K562 (cell line): ENCODE results near the gene ILKAP. TPM values are rescaled to one million over a fixed set of nuclear protein-coding genes. Genes with fewer than 3 reads are reported as not detected.
A peak's percentile ranks its signal among the peaks of the same experiment; 100 is the strongest.

Experiments used
- CHD4 ChIP-seq: fragments of 200-600 bp; sonication (generic); IDR thresholded peaks from 3 replicates; pipeline ENCODE4 v1.6.1; 2012; ENCODE audit warnings: low read depth, mild to moderate bottlenecking, mixed read lengths, low read length, inconsistent platforms; ENCODE audit not compliant: insufficient read depth, insufficient replicate concordance, poor library complexity, severe bottlenecking
- CXXC5 ChIP-seq: fragments of 250-450 bp; sonication (Bioruptor Pico); IDR thresholded peaks from 2 replicates; pipeline ENCODE4 v1.8.0; 2022; ENCODE audit warnings: inconsistent platforms, mild to moderate bottlenecking, moderate library complexity
- E2F6 ChIP-seq, 2 experiments: IDR thresholded peaks; 2 replicates each; pipeline ENCODE4 v1.6.1; 2011; ENCODE audit warnings: borderline replicate concordance in 1 of 2, control low read depth in 1 of 2, low read depth in 1 of 2, low read length in 1 of 2, mild to moderate bottlenecking in 1 of 2, mixed read lengths in 1 of 2, moderate library complexity in 1 of 2; ENCODE audit not compliant: insufficient read depth in 1 of 2, insufficient read length in 1 of 2, poor library complexity in 1 of 2, severe bottlenecking in 1 of 2; ENCODE audit errors: extremely low read depth in 1 of 2
- EZH2 ChIP-seq: IDR thresholded peaks from 2 replicates; pipeline ENCODE4 v1.6.1; 2012; ENCODE audit warnings: low read depth, mild to moderate bottlenecking, inconsistent platforms, low read length, borderline replicate concordance
- KAT2B ChIP-seq: IDR thresholded peaks from one replicate; pipeline ENCODE4 v1.6.1; 2012; ENCODE audit warnings: low read depth, mild to moderate bottlenecking, control low read depth, inconsistent platforms, low read length, moderate library complexity
- MAFG ChIP-seq: fragments of 450-650 bp; conservative IDR thresholded peaks from 2 replicates; pipeline ENCODE4 v1.6.1; 2016; ENCODE audit warnings: missing genetic modification characterization, missing compliant biosample characterization
- MAZ ChIP-seq, 2 experiments: fragments of 450-650 bp in 1 of 2; sonication (generic) in 1 of 2; formaldehyde crosslinking; IDR thresholded peaks in 1 of 2; conservative IDR thresholded peaks in 1 of 2; 2 replicates each; pipeline versions ENCODE4 v1.4.0 to v1.5.0; 2020; ENCODE audit warnings: mild to moderate bottlenecking in 1 of 2, missing genetic modification reagents in 1 of 2
- MEIS2 ChIP-seq: fragments of 450-650 bp; IDR thresholded peaks from 2 replicates; pipeline ENCODE4 v1.6.1; 2014; ENCODE audit warnings: mild to moderate bottlenecking; ENCODE audit not compliant: partially characterized antibody
- NFE2 ChIP-seq: IDR thresholded peaks from 2 replicates; pipeline ENCODE4 v1.6.1; 2014; ENCODE audit warnings: antibody characterized with exemption, low read depth
- NR4A1 ChIP-seq, 2 experiments: fragments of 250-450 bp in 1 of 2; fragments of 450-650 bp in 1 of 2; sonication (Bioruptor Pico) in 1 of 2; IDR thresholded peaks; 2 replicates each; pipeline versions ENCODE4 v1.4.0 to v1.6.1; 2016 to 2020; ENCODE audit warnings: mild to moderate bottlenecking in 2 of 2, missing compliant biosample characterization in 1 of 2, missing genetic modification characterization in 1 of 2, moderate library complexity in 1 of 2
- PHF21A ChIP-seq: fragments of 450-650 bp; IDR thresholded peaks from 2 replicates; pipeline ENCODE4 v1.6.1; 2017; ENCODE audit warnings: low read depth, borderline replicate concordance
- SPI1 ChIP-seq: IDR thresholded peaks from 2 replicates; pipeline ENCODE4 v1.6.1; 2011; ENCODE audit warnings: low read depth, low read length, control low read depth, borderline replicate concordance
- SREBF1 ChIP-seq: fragments of 150-350 bp; IDR thresholded peaks from 2 replicates; pipeline ENCODE4 v1.6.1; 2014; ENCODE audit warnings: antibody characterized with exemption, low read depth, low read length, borderline replicate concordance
- TEAD1 ChIP-seq, 2 experiments: fragments of 450-650 bp in 1 of 2; sonication (generic) in 1 of 2; formaldehyde crosslinking; IDR thresholded peaks; 2 replicates each; pipeline versions ENCODE4 v1.4.0 to v1.8.0; 2020 to 2022; ENCODE audit warnings: mild to moderate bottlenecking in 2 of 2, missing genetic modification reagents in 1 of 2
- ZNF518B ChIP-seq: fragments of 250-450 bp; sonication (Bioruptor Pico); IDR thresholded peaks from 2 replicates; pipeline ENCODE4 v1.5.0; 2021; ENCODE audit warnings: mild to moderate bottlenecking, moderate library complexity
- ZNF695 ChIP-seq: fragments of 450-650 bp; formaldehyde crosslinking; IDR thresholded peaks from 2 replicates; pipeline ENCODE4 v1.4.0; 2020; ENCODE audit warnings: mild to moderate bottlenecking, moderate library complexity
- ZNF76 ChIP-seq: fragments of 250-450 bp; sonication (Bioruptor Pico); IDR thresholded peaks from 2 replicates; pipeline ENCODE4 v1.4.0; 2020; ENCODE audit warnings: mild to moderate bottlenecking, moderate library complexity, borderline replicate concordance
- polyA plus RNA-seq, 8 experiments: library from polyadenylated mRNA; depleted of rRNA in 4 of 8; stranded (reverse) in 5 of 8; unstranded in 3 of 8; fragments of >200 nt; fragmentation: Nextera tagmentation in 2 of 8; fragmentation: Illumina TruSeq in 1 of 8; extraction: Ambion mirVana in 2 of 8; extraction: Trizol in 1 of 8; gene quantifications; 2 replicates each; pipeline versions ENCODE4 v1.2.1 to v1.2.3, GENCODE V29; 2011 to 2014; ENCODE audit warnings: inconsistent platforms in 1 of 8, missing spikeins in 1 of 8
- total RNA-seq, 7 experiments: library from RNA; depleted of rRNA in 6 of 7; stranded (reverse); fragments of >200 nt in 6 of 7; fragmentation: Illumina TruSeq in 2 of 7; extraction: Trizol in 2 of 7; gene quantifications; 2 replicates each; pipeline versions ENCODE4 v1.2.1 to v1.2.3, GENCODE V29; 2011 to 2021; ENCODE audit warnings: low replicate concordance in 1 of 7
- TF ChIP-seq, protein P1 (sequence below): sonication (generic); formaldehyde crosslinking; IDR thresholded peaks from 2 replicates; pipeline ENCODE4 v1.8.0; 2022; ENCODE audit warnings: mild to moderate bottlenecking, missing genetic modification reagents
- TF ChIP-seq, protein P2 (sequence below): fragments of 250-450 bp; sonication (Bioruptor Pico); IDR thresholded peaks from 2 replicates; pipeline ENCODE4 v1.4.0; 2020; ENCODE audit warnings: mild to moderate bottlenecking

ILKAP gene
- total and polyA plus RNA-seq, 9 of the 15 experiments (the other 6 are each of a cell fraction or from before 2014, with no cell fraction given), result 3.1 to 43.9 (median 20.7) TPM

DNA sequence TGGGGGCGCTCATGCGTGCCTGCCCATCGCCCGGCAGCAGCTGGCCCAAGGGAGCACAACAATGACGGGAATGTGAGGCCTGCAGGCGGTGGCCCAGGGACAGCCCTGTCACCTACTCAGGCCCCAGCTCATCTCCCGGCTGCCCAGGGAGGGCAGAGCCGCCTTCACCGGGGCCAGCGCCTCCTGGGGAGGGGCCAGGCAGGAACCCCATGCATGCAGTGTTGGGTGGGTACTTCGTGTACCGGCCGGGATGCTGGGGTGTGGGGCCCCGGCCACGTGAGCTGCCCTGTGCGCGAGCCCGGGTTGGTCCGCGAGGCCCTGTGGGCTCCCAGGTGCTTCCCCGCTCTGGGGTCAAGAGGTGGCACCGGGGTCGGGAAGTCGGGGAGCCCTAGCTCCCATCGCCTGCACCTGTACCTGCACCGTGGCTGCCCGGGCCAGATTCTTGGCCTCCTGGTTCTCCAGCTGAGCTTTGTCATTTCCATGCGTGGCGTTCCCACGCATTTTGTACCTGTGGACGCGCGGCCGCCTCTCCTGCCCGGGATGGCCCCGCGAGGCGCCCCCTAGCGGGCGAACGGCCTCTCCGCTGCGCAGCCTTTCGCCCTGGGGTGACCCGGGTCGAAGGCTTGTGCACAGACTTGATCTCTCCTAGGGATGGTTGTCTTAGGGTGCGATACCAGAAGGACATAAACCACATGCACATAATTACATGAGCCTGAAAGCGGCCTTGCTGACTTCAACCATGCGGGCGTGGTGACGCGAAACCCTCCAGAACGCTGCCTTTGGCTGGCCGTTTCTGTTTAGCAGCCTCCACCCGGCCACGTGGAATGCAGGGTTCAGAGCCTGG is 64.1 kb downstream of the ILKAP start (continued):
- TF ChIP-seq CXXC5 (CRISPR knock-in tag) (peak; percentile 47), SREBF1 (no peak), MAZ (CRISPR knock-in tag; conservative IDR thresholded peaks at IDR 0.05 in 1 of 2, IDR thresholded peaks at IDR 0.05 in 1 of 2) (no peak), SPI1 (no peak), KAT2B (no peak), MAFG (tag) (no peak), ZNF76 (CRISPR knock-in tag) (no peak), NFE2 (no peak), MEIS2 (no peak), CHD4 (no peak), ZNF695 (no peak), E2F6 (IDR thresholded peaks at IDR 0.05; ENCODE audit: borderline replicate concordance in 1 of 2, extremely low read depth in 1 of 2, insufficient read depth in 1 of 2, insufficient read length in 1 of 2, low read depth in 1 of 2, low read length in 1 of 2, poor library complexity in 1 of 2, severe bottlenecking in 1 of 2) (peak in 1 of 2 experiments; percentile 58), ZNF518B (CRISPR knock-in tag) (no peak), PHF21A (no peak), EZH2 (no peak), NR4A1 (CRISPR knock-in tag; IDR thresholded peaks at IDR 0.05) (no peak), NR4A1 (tag; IDR thresholded peaks at IDR 0.05) (no peak), TEAD1 (CRISPR knock-in tag; IDR thresholded peaks at IDR 0.05) (peak in 1 of 2 experiments; percentile 37; a peak in 1 of 4 replicates)
- TF ChIP-seq, protein P1, sequence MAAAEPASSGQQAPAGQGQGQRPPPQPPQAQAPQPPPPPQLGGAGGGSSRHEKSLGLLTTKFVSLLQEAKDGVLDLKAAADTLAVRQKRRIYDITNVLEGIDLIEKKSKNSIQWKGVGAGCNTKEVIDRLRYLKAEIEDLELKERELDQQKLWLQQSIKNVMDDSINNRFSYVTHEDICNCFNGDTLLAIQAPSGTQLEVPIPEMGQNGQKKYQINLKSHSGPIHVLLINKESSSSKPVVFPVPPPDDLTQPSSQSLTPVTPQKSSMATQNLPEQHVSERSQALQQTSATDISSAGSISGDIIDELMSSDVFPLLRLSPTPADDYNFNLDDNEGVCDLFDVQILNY (CRISPR knock-in tag), result no peak
- TF ChIP-seq, protein P2, sequence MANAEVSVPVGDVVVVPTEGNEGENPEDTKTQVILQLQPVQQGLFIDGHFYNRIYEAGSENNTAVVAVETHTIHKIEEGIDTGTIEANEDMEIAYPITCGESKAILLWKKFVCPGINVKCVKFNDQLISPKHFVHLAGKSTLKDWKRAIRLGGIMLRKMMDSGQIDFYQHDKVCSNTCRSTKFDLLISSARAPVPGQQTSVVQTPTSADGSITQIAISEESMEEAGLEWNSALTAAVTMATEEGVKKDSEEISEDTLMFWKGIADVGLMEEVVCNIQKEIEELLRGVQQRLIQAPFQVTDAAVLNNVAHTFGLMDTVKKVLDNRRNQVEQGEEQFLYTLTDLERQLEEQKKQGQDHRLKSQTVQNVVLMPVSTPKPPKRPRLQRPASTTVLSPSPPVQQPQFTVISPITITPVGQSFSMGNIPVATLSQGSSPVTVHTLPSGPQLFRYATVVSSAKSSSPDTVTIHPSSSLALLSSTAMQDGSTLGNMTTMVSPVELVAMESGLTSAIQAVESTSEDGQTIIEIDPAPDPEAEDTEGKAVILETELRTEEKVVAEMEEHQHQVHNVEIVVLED (CRISPR knock-in tag), result no peak
